Colon (tissue), 2 donors: ENCODE measurements around the gene ABCB9.

Experiments used
- FAIRE-seq: peaks from 2 replicates; lab custom pipeline; 2012; peaks lifted over from hg19 to GRCh38; lab: Jason Lieb, UNC
- donor health status: control.
- donor health status: control.

The ABCB9 gene

GRCh38 chr12:122994781-122995502 lies 28.7 kb upstream of the ABCB9 start:
- FAIRE-seq = no peak

GRCh38 chr12:122994140-122994675 lies 27.9 kb upstream of the ABCB9 start:
- no peak for FAIRE-seq

GRCh38 chr12:122992386-122992785 lies 26.1 kb upstream of the ABCB9 start:
- no peak for FAIRE-seq

GRCh38 chr12:122991623-122992275 lies 25.5 kb upstream of the ABCB9 start:
- no peak for FAIRE-seq

- FAIRE-seq = no peak
Measured at GRCh38 chr12:122990961-122991622, 24.8 kb upstream of the ABCB9 start.

GRCh38 chr12:122990561-122990960 lies 24.3 kb upstream of the ABCB9 start:
- no peak for FAIRE-seq

GRCh38 chr12:122989874-122990419 lies 23.7 kb upstream of the ABCB9 start:
- no peak for FAIRE-seq

- no peak for FAIRE-seq
Measured at GRCh38 chr12:122989225-122989839, 23.1 kb upstream of the ABCB9 start.

- no peak for FAIRE-seq
Measured at GRCh38 chr12:122988612-122989212, 22.4 kb upstream of the ABCB9 start.

GRCh38 chr12:122988036-122988435 lies 21.8 kb upstream of the ABCB9 start:
- FAIRE-seq = no peak

GRCh38 chr12:122987086-122987951 lies 21.1 kb upstream of the ABCB9 start:
- no peak for FAIRE-seq

- no peak for FAIRE-seq
Measured at GRCh38 chr12:122986258-122986871, 20.1 kb upstream of the ABCB9 start.

GRCh38 chr12:122985338-122986257 lies 19.3 kb upstream of the ABCB9 start:
- FAIRE-seq = no peak

- no peak for FAIRE-seq
Measured at GRCh38 chr12:122984612-122985337, 18.5 kb upstream of the ABCB9 start.

GRCh38 chr12:122983789-122984515 lies 17.7 kb upstream of the ABCB9 start:
- no peak for FAIRE-seq

GRCh38 chr12:122982963-122983788 lies 16.9 kb upstream of the ABCB9 start:
- no peak for FAIRE-seq

GRCh38 chr12:122982477-122982815 lies 16.2 kb upstream of the ABCB9 start:
- no peak for FAIRE-seq
